ENCODE measurements around the gene ABAT.

The ABAT gene

GRCh38 chr16:8682551-8683259 lies 8.3 kb downstream of the ABAT start:
- WGBS, 2 experiments (ENCODE audit: insufficient coverage in 2 of 2) = 74 to 79% methylated on average over 7 to 8 of the region's 9 CpGs
- Histone ChIP-seq H3K4me3 (ENCODE audit: extremely low read depth, insufficient read depth, low read length, poor library complexity, severe bottlenecking) (no peak overlapping the region), H3K9me3 (ENCODE audit: control insufficient read depth, low read length) (no peaks in the 10 kb centered on the region), H3K4me1 (ENCODE audit: control insufficient read depth, insufficient read depth, low read length, poor library complexity, severe bottlenecking) (peaks cover 6% of the 10 kb centered on the region), H3K27ac (ENCODE audit: low read depth, low read length, severe bottlenecking) (no peak overlapping the region), H3K36me3 (ENCODE audit: control insufficient read depth, insufficient read depth, low read length) (no peaks in the 10 kb centered on the region)

GRCh38 chr16:8683640-8684039 lies 9.2 kb downstream of the ABAT start:
- Histone ChIP-seq H3K27ac (ENCODE audit: low read depth, low read length, severe bottlenecking) (no peak overlapping the region), H3K4me1 (ENCODE audit: control insufficient read depth, insufficient read depth, low read length, poor library complexity, severe bottlenecking) (no peaks in the 10 kb centered on the region), H3K4me3 (ENCODE audit: extremely low read depth, insufficient read depth, low read length, poor library complexity, severe bottlenecking) (no peak overlapping the region), H3K36me3 (ENCODE audit: control insufficient read depth, insufficient read depth, low read length) (no peaks in the 10 kb centered on the region), H3K9me3 (ENCODE audit: control insufficient read depth, low read length) (no peaks in the 10 kb centered on the region)
- 50 to 70% methylated on average over 2 to 4 of the region's 4 CpGs for WGBS, 2 experiments (ENCODE audit: insufficient coverage in 2 of 2)

- 92 to 100% methylated on average over 1 of the region's 3 CpGs for WGBS, 2 experiments (ENCODE audit: insufficient coverage in 2 of 2)
- H3K4me1 ChIP-seq (ENCODE audit: control insufficient read depth, insufficient read depth, low read length, poor library complexity, severe bottlenecking) = no peaks in the 10 kb centered on the region
- H3K27ac ChIP-seq (ENCODE audit: low read depth, low read length, severe bottlenecking) = no peak overlapping the region
- peaks cover 14% of the 10 kb centered on the region for H3K9me3 ChIP-seq (ENCODE audit: control insufficient read depth, low read length)
- no peak overlapping the region for H3K4me3 ChIP-seq (ENCODE audit: extremely low read depth, insufficient read depth, low read length, poor library complexity, severe bottlenecking)
- H3K36me3 ChIP-seq (ENCODE audit: control insufficient read depth, insufficient read depth, low read length) = no peaks in the 10 kb centered on the region
Observed at GRCh38 chr16:8685617-8686016, 11.2 kb downstream of the ABAT start.

GRCh38 chr16:8686031-8686621 lies 11.7 kb downstream of the ABAT start:
- no peak overlapping the region for H3K27ac ChIP-seq (ENCODE audit: low read depth, low read length, severe bottlenecking)
- no peak overlapping the region for H3K4me3 ChIP-seq (ENCODE audit: extremely low read depth, insufficient read depth, low read length, poor library complexity, severe bottlenecking)
- no peaks in the 10 kb centered on the region for H3K36me3 ChIP-seq (ENCODE audit: control insufficient read depth, insufficient read depth, low read length)
- no peaks in the 10 kb centered on the region for H3K4me1 ChIP-seq (ENCODE audit: control insufficient read depth, insufficient read depth, low read length, poor library complexity, severe bottlenecking)
- WGBS, 2 experiments (ENCODE audit: insufficient coverage in 2 of 2) = 33 to 47% methylated on average over 4 to 7 of the region's 7 CpGs
- H3K9me3 ChIP-seq (ENCODE audit: control insufficient read depth, low read length) = peaks cover 14% of the 10 kb centered on the region

- WGBS, 2 experiments (ENCODE audit: insufficient coverage in 2 of 2) = 93 to 96% methylated on average over 9 of the region's 9 CpGs
- no peaks in the 10 kb centered on the region for H3K4me1 ChIP-seq (ENCODE audit: control insufficient read depth, insufficient read depth, low read length, poor library complexity, severe bottlenecking)
Observed at GRCh38 chr16:8686879-8687278, 12.5 kb downstream of the ABAT start.

GRCh38 chr16:8689686-8690085 lies 15.3 kb downstream of the ABAT start:
- Histone ChIP-seq H3K36me3 (ENCODE audit: control insufficient read depth, insufficient read depth, low read length) (no peaks in the 10 kb centered on the region), H3K4me3 (ENCODE audit: extremely low read depth, insufficient read depth, low read length, poor library complexity, severe bottlenecking) (no peak overlapping the region), H3K27ac (ENCODE audit: low read depth, low read length, severe bottlenecking) (no peak overlapping the region), H3K4me1 (ENCODE audit: control insufficient read depth, insufficient read depth, low read length, poor library complexity, severe bottlenecking) (no peaks in the 10 kb centered on the region), H3K9me3 (ENCODE audit: control insufficient read depth, low read length) (peaks cover 14% of the 10 kb centered on the region)
- WGBS, 2 experiments (ENCODE audit: insufficient coverage in 2 of 2) = 20% methylated on average over 1 of the region's 1 CpG; no CpG with 5 or more reads in 1 of the 2 experiments

More at GRCh38 chr16:8686879-8687278, 12.5 kb downstream of the ABAT start:
- no peak overlapping the region for H3K4me3 ChIP-seq (ENCODE audit: extremely low read depth, insufficient read depth, low read length, poor library complexity, severe bottlenecking)
- no peak overlapping the region for H3K27ac ChIP-seq (ENCODE audit: low read depth, low read length, severe bottlenecking)
- no peaks in the 10 kb centered on the region for H3K36me3 ChIP-seq (ENCODE audit: control insufficient read depth, insufficient read depth, low read length)
- H3K9me3 ChIP-seq (ENCODE audit: control insufficient read depth, low read length) = peaks cover 14% of the 10 kb centered on the region

- Histone ChIP-seq H3K4me3 (ENCODE audit: extremely low read depth, insufficient read depth, low read length, poor library complexity, severe bottlenecking) (no peak overlapping the region), H3K9me3 (ENCODE audit: control insufficient read depth, low read length) (peaks cover 14% of the 10 kb centered on the region), H3K27ac (ENCODE audit: low read depth, low read length, severe bottlenecking) (no peak overlapping the region), H3K4me1 (ENCODE audit: control insufficient read depth, insufficient read depth, low read length, poor library complexity, severe bottlenecking) (no peaks in the 10 kb centered on the region), H3K36me3 (ENCODE audit: control insufficient read depth, insufficient read depth, low read length) (no peaks in the 10 kb centered on the region)
- WGBS, 2 experiments (ENCODE audit: insufficient coverage in 2 of 2) = 81 to 92% methylated on average over 6 to 7 of the region's 8 CpGs
Observed at GRCh38 chr16:8691728-8692127, 17.3 kb downstream of the ABAT start.

- H3K9me3 ChIP-seq (ENCODE audit: control insufficient read depth, low read length) = peaks cover 3% of the 10 kb centered on the region
- H3K4me3 ChIP-seq (ENCODE audit: extremely low read depth, insufficient read depth, low read length, poor library complexity, severe bottlenecking) = no peak overlapping the region
- H3K4me1 ChIP-seq (ENCODE audit: control insufficient read depth, insufficient read depth, low read length, poor library complexity, severe bottlenecking) = no peaks in the 10 kb centered on the region
- WGBS, 2 experiments (ENCODE audit: insufficient coverage in 2 of 2) = 83 to 84% methylated on average over 15 of the region's 18 CpGs
- H3K27ac ChIP-seq (ENCODE audit: low read depth, low read length, severe bottlenecking) = no peak overlapping the region
- no peaks in the 10 kb centered on the region for H3K36me3 ChIP-seq (ENCODE audit: control insufficient read depth, insufficient read depth, low read length)
Observed at GRCh38 chr16:8694795-8695728, 20.6 kb downstream of the ABAT start.

GRCh38 chr16:8696880-8697279 lies 22.5 kb downstream of the ABAT start:
- Histone ChIP-seq H3K4me1 (ENCODE audit: control insufficient read depth, insufficient read depth, low read length, poor library complexity, severe bottlenecking) (no peaks in the 10 kb centered on the region), H3K36me3 (ENCODE audit: control insufficient read depth, insufficient read depth, low read length) (no peaks in the 10 kb centered on the region), H3K27ac (ENCODE audit: low read depth, low read length, severe bottlenecking) (no peak overlapping the region), H3K4me3 (ENCODE audit: extremely low read depth, insufficient read depth, low read length, poor library complexity, severe bottlenecking) (no peak overlapping the region), H3K9me3 (ENCODE audit: control insufficient read depth, low read length) (no peaks in the 10 kb centered on the region)
- 87 to 90% methylated on average over 7 to 12 of the region's 12 CpGs for WGBS, 2 experiments (ENCODE audit: insufficient coverage in 2 of 2)

GRCh38 chr16:8697965-8698364 lies 23.5 kb downstream of the ABAT start:
- Histone ChIP-seq H3K9me3 (ENCODE audit: control insufficient read depth, low read length) (no peaks in the 10 kb centered on the region), H3K4me1 (ENCODE audit: control insufficient read depth, insufficient read depth, low read length, poor library complexity, severe bottlenecking) (no peaks in the 10 kb centered on the region), H3K36me3 (ENCODE audit: control insufficient read depth, insufficient read depth, low read length) (no peaks in the 10 kb centered on the region), H3K27ac (ENCODE audit: low read depth, low read length, severe bottlenecking) (no peak overlapping the region), H3K4me3 (ENCODE audit: extremely low read depth, insufficient read depth, low read length, poor library complexity, severe bottlenecking) (no peak overlapping the region)
- WGBS, 2 experiments (ENCODE audit: insufficient coverage in 2 of 2) = 33 to 57% methylated on average over 1 to 3 of the region's 3 CpGs

All from mesodermal cell (in vitro differentiated cells).